Measurements from ENCODE around the gene ZNF430. TPM values are rescaled to one million over a fixed set of nuclear protein-coding genes. Genes with fewer than 3 reads are reported as not detected.

Gene ZNF430
- total and polyA plus RNA-seq, 8 donors: 1.8 to 68.0 (median 3.9) TPM

- Histone ChIP-seq H3K27me3 (no peaks in the 10 kb centered on the region), H3K27ac (no peak overlapping the region), H3K4me1 (peaks cover 7 to 37% (median 17%) of the 10 kb centered on the region in 4 donors), H3K9me3 (no peaks in the 10 kb centered on the region), H3K4me3 (no peak overlapping the region), H3K36me3 (peaks cover 10 to 49% (median 47%) of the 10 kb centered on the region in 4 donors)
- TF ChIP-seq POLR2AphosphoS5 (IDR thresholded peaks at IDR 0.05) (no peak), POLR2A (IDR thresholded peaks at IDR 0.05) (no peak), EP300 (IDR thresholded peaks at IDR 0.05) (no peak)
- TF ChIP-seq, protein P1, sequence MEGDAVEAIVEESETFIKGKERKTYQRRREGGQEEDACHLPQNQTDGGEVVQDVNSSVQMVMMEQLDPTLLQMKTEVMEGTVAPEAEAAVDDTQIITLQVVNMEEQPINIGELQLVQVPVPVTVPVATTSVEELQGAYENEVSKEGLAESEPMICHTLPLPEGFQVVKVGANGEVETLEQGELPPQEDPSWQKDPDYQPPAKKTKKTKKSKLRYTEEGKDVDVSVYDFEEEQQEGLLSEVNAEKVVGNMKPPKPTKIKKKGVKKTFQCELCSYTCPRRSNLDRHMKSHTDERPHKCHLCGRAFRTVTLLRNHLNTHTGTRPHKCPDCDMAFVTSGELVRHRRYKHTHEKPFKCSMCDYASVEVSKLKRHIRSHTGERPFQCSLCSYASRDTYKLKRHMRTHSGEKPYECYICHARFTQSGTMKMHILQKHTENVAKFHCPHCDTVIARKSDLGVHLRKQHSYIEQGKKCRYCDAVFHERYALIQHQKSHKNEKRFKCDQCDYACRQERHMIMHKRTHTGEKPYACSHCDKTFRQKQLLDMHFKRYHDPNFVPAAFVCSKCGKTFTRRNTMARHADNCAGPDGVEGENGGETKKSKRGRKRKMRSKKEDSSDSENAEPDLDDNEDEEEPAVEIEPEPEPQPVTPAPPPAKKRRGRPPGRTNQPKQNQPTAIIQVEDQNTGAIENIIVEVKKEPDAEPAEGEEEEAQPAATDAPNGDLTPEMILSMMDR (IDR thresholded peaks at IDR 0.05): no peak
- intact Hi-C loops (cut with DNase I; ENCODE audit: low total_unique reads): no loop called here
- no peak for DNase-seq
Measured at GRCh38 chr19:21023901-21024300, 3.4 kb downstream of the ZNF430 start.

DNA sequence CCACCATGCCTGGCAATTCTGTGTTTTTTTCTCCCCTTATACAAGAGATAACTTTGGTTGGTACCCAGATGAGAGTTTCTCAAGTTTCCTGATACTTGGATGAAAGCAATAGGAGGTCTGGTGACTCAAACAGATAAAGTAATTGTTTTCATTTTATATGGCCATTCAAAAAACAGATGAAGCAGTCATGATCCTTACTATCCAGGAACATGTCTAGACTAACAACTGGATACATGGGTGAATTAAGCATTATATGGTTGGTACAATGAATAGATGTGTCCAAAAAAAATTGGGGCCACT, 8.5 kb downstream of the ZNF430 start:
- peaks cover 0 to 14% (median 4%) of the 10 kb centered on the region in 4 donors for H3K4me1 ChIP-seq
- no peaks in the 10 kb centered on the region for H3K27me3 ChIP-seq
- no peak overlapping the region for H3K4me3 ChIP-seq
- no peak overlapping the region for H3K27ac ChIP-seq
- no peak for TF ChIP-seq EP300 (IDR thresholded peaks at IDR 0.05)
- no peak for TF ChIP-seq POLR2AphosphoS5 (IDR thresholded peaks at IDR 0.05)
- no peak for TF ChIP-seq POLR2A (IDR thresholded peaks at IDR 0.05)
- TF ChIP-seq, protein P1 (IDR thresholded peaks at IDR 0.05): no peak
- H3K36me3 ChIP-seq: peaks cover 10 to 76% (median 69%) of the 10 kb centered on the region in 4 donors
- DNase-seq: no peak
- intact Hi-C loops (cut with DNase I; ENCODE audit: low total_unique reads): no loop called here
- no peaks in the 10 kb centered on the region for H3K9me3 ChIP-seq

GRCh38 chr19:21045028-21045427, 24.6 kb downstream of the ZNF430 start:
- H3K36me3 ChIP-seq: peaks cover 5 to 89% (median 77%) of the 10 kb centered on the region in 4 donors
- H3K27ac ChIP-seq: no peak overlapping the region
- peaks cover 0 to 68% (median 48%) of the 10 kb centered on the region in 4 donors for H3K9me3 ChIP-seq
- TF ChIP-seq, protein P1 (IDR thresholded peaks at IDR 0.05): no peak
- TF ChIP-seq EP300 (IDR thresholded peaks at IDR 0.05) (no peak), POLR2A (IDR thresholded peaks at IDR 0.05) (no peak), POLR2AphosphoS5 (IDR thresholded peaks at IDR 0.05) (no peak)
- no peaks in the 10 kb centered on the region for H3K4me1 ChIP-seq
- H3K4me3 ChIP-seq: no peak overlapping the region
- DNase-seq: no peak
- no peaks in the 10 kb centered on the region for H3K27me3 ChIP-seq
- intact Hi-C loops (cut with DNase I; ENCODE audit: low total_unique reads): no loop called here

- TF ChIP-seq, protein P1 (IDR thresholded peaks at IDR 0.05): no peak
- TF ChIP-seq POLR2A (IDR thresholded peaks at IDR 0.05): no peak
- TF ChIP-seq POLR2AphosphoS5 (IDR thresholded peaks at IDR 0.05): no peak
- no peak for TF ChIP-seq EP300 (IDR thresholded peaks at IDR 0.05)
- intact Hi-C loops (cut with DNase I; ENCODE audit: low total_unique reads): no loop called here
- Histone ChIP-seq H3K27me3 (no peaks in the 10 kb centered on the region), H3K9me3 (peaks cover 0 to 79% (median 55%) of the 10 kb centered on the region in 4 donors), H3K27ac (no peak overlapping the region), H3K4me1 (no peaks in the 10 kb centered on the region), H3K4me3 (no peak overlapping the region), H3K36me3 (peaks cover 10 to 90% (median 81%) of the 10 kb centered on the region in 4 donors)
- DNase-seq: no peak
- 92 to 99% (median 98%) methylated on average over 3 of the region's 3 CpGs for WGBS, 5 donors
Measured at GRCh38 chr19:21046489-21046888, 26.0 kb downstream of the ZNF430 start.

Data from stomach (tissue), 9 donors.